ENCODE data around the gene GATA6. TPM values are rescaled to one million over a fixed set of nuclear protein-coding genes. Genes with fewer than 3 reads are reported as not detected.
A peak's percentile ranks its signal among the peaks of the same experiment; 100 is the strongest.

GATA6 gene
- total and polyA plus RNA-seq, 2 of the 13 experiments (the other 11 are each of a cell fraction or from before 2014, with no cell fraction given), result 0.84 to 3.2 TPM

- ATAC-seq (no peak), FAIRE-seq (no peak), DNase-seq (ENCODE audit: low spot score) (no peak)
- Histone ChIP-seq H3K27ac (ENCODE audit: extremely low read length, insufficient read depth, low read length) (no peak overlapping the region), H3K4me1 (ENCODE audit: insufficient read depth, low read length) (peaks cover 53% of the 10 kb centered on the region), H3K79me2 (ENCODE audit: insufficient read depth, low read length) (peaks cover 3% of the 10 kb centered on the region), H2AFZ (ENCODE audit: low read length) (no peak overlapping the region), H4K20me1 (ENCODE audit: insufficient read depth, low read length) (no peaks in the 10 kb centered on the region), H3K9me3 (ENCODE audit: low read length) (no peaks in the 10 kb centered on the region), H3K4me2 (ENCODE audit: low read depth, low read length) (no peak overlapping the region), H3K4me3 (replicated peaks in 1 of 3; ENCODE audit: insufficient read depth in 1 of 3, low read depth in 2 of 3, low read length in 3 of 3) (no peak overlapping the region), H3K36me3 (replicated peaks in 1 of 2; ENCODE audit: control insufficient read depth in 1 of 2, insufficient read depth in 2 of 2, low read length in 2 of 2) (no peaks in the 10 kb centered on the region; a peak in 1 of 5 replicates), H3K9ac (ENCODE audit: insufficient read depth, low read depth, low read length) (no peak overlapping the region), H3K27me3 (ENCODE audit: control insufficient read depth in 1 of 2, insufficient read depth in 2 of 2, low read length in 2 of 2) (peaks cover 0 to 16% of the 10 kb centered on the region in 2 experiments; a peak in 3 of 5 replicates)
- CTCF ChIA-PET (ENCODE audit: low intra/inter-chr PET ratio, low total read pairs), result no interaction called here
- in situ Hi-C loops (cut with HindIII; ENCODE audit: extremely low pct_ligation_motif_present, low pct_unique_long_range_greater_than_20kb) (no loop called here), intact Hi-C loops (cut with micrococcal nuclease; ENCODE audit: unreplicated experiment) (loop anchor here (10.0 kb wide), 2 partner anchors 113 to 147 kb away; no protein-coding TSS in a partner anchor)
- POLR2A ChIA-PET, result no interaction called here
- 98% methylated on average over 9 of the region's 34 CpGs for WGBS (ENCODE audit: low lambda C conversion rate)
- BruUV-seq (replicated peaks), result no TSS peak
- TF ChIP-seq AGO2 (optimal IDR thresholded peaks at IDR 0.05; ENCODE audit: low read depth, low read length) (peak; percentile 51), GLMP (CRISPR knock-in tag; IDR thresholded peaks at IDR 0.05; ENCODE audit: borderline replicate concordance) (no peak), ATF1 (CRISPR knock-in tag; IDR thresholded peaks at IDR 0.05) (no peak)
These were observed 2.8 kb downstream of the GATA6 start for GRCh38 chr18:22172120-22172582.

GRCh38 chr18:22172594-22173049 is 3.2 kb downstream of the GATA6 start:
- no peaks in the 10 kb centered on the region; a peak in 1 of 5 replicates for H3K36me3 ChIP-seq (replicated peaks in 1 of 2; ENCODE audit: control insufficient read depth in 1 of 2, insufficient read depth in 2 of 2, low read length in 2 of 2)
- no peak overlapping the region for H3K27ac ChIP-seq (ENCODE audit: extremely low read length, insufficient read depth, low read length)
- DNase-seq (ENCODE audit: low spot score), result no peak
- peaks cover 3% of the 10 kb centered on the region for H3K79me2 ChIP-seq (ENCODE audit: insufficient read depth, low read length)
- FAIRE-seq, result no peak
- H3K4me3 ChIP-seq (replicated peaks in 1 of 3; ENCODE audit: insufficient read depth in 1 of 3, low read depth in 2 of 3, low read length in 3 of 3), result no peak overlapping the region
- TSS peak; percentile 30 for BruUV-seq (replicated peaks)
- 92% methylated on average over 7 of the region's 7 CpGs for WGBS (ENCODE audit: low lambda C conversion rate)
- H3K4me1 ChIP-seq (ENCODE audit: insufficient read depth, low read length), result peaks cover 48% of the 10 kb centered on the region
- ChIA-PET CTCF (ENCODE audit: low intra/inter-chr PET ratio, low total read pairs) (no interaction called here), POLR2A (no interaction called here)
- no peaks in the 10 kb centered on the region for H3K9me3 ChIP-seq (ENCODE audit: low read length)
- no peak for ATAC-seq
- intact Hi-C loops (cut with micrococcal nuclease; ENCODE audit: unreplicated experiment) (loop anchor here (10.0 kb wide), 2 partner anchors 112 to 148 kb away; no protein-coding TSS in a partner anchor), in situ Hi-C loops (cut with HindIII; ENCODE audit: extremely low pct_ligation_motif_present, low pct_unique_long_range_greater_than_20kb) (no loop called here)
- peaks cover 0 to 11% of the 10 kb centered on the region in 2 experiments; a peak in 3 of 5 replicates for H3K27me3 ChIP-seq (ENCODE audit: control insufficient read depth in 1 of 2, insufficient read depth in 2 of 2, low read length in 2 of 2)
- H4K20me1 ChIP-seq (ENCODE audit: insufficient read depth, low read length), result no peaks in the 10 kb centered on the region
- H2AFZ ChIP-seq (ENCODE audit: low read length), result no peak overlapping the region
- H3K4me2 ChIP-seq (ENCODE audit: low read depth, low read length), result no peak overlapping the region
- H3K9ac ChIP-seq (ENCODE audit: insufficient read depth, low read depth, low read length), result no peak overlapping the region
- TF ChIP-seq ZNF547 (CRISPR knock-in tag; IDR thresholded peaks at IDR 0.05) (no peak), EED (CRISPR knock-in tag; IDR thresholded peaks at IDR 0.05) (no peak), ZNF607 (CRISPR knock-in tag; IDR thresholded peaks at IDR 0.05; ENCODE audit: borderline replicate concordance) (no peak), MBD4 (IDR thresholded peaks at IDR 0.05; ENCODE audit: borderline replicate concordance, low read length) (no peak), ZNF674 (CRISPR knock-in tag; IDR thresholded peaks at IDR 0.05; ENCODE audit: low read depth) (no peak), MEIS1 (CRISPR knock-in tag; IDR thresholded peaks at IDR 0.05; ENCODE audit: borderline replicate concordance) (no peak), ZFP82 (CRISPR knock-in tag; IDR thresholded peaks at IDR 0.05; ENCODE audit: borderline replicate concordance) (no peak), ELF3 (CRISPR knock-in tag; IDR thresholded peaks at IDR 0.05) (no peak), ZNF570 (CRISPR knock-in tag; IDR thresholded peaks at IDR 0.05; ENCODE audit: borderline replicate concordance) (no peak)
